GM19397 (cell line): ENCODE measurements around the gene NUP210.

Experiments used
- ATAC-seq: cut with Tn5 transposase; IDR thresholded peaks from one replicate; pipeline ENCODE4 v1.9.1; 2021; ENCODE audit warnings: mild to moderate bottlenecking, moderate library complexity; ENCODE audit not compliant: unreplicated experiment

NUP210 gene

DNA sequence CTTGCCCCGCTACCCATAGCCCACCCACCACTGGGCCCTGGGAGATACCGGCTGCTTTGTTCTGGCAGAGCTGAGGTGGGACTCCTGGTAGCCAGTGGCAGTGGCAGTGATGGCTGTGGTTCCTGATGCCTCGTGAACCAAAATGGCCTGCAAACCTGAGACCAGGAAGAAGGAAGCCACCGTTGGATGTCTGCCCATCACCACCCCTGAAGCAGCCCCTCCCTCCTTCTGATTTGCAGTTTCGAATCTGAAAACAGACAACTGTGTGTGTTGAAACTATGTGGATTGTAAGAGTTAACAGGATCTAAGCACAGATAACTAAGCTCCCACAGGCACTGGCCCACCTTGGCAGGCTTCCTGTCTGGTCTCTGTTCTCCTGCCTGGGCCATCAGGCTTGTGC lies 66.6 kb downstream of the NUP210 start:
- ATAC-seq, result no peak

GRCh38 chr3:13352621-13353131 lies 67.4 kb downstream of the NUP210 start:
- ATAC-seq, result no peak

DNA sequence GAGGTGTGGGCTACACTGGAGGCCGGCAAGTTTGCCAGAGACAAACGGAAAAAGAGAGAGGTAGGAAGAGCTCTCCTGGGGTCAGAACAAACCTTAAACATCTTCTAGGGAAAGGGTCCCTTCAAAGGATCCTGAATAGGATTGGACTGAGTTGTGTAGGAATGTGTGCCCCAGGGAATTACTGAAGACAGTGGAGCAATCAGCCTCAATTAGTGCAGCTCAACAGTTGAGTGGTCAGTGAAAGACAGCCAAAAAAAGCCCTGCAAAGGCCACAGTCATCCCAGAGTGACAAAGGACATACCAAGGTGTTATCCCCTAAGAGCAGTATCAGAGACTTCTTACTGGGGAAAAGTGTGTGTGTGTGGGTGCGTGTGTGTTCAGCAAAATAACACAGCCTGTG lies 70.3 kb downstream of the NUP210 start:
- ATAC-seq, result no peak

- no peak for ATAC-seq
These were observed 71.3 kb downstream of the NUP210 start for GRCh38 chr3:13348661-13349396.

DNA sequence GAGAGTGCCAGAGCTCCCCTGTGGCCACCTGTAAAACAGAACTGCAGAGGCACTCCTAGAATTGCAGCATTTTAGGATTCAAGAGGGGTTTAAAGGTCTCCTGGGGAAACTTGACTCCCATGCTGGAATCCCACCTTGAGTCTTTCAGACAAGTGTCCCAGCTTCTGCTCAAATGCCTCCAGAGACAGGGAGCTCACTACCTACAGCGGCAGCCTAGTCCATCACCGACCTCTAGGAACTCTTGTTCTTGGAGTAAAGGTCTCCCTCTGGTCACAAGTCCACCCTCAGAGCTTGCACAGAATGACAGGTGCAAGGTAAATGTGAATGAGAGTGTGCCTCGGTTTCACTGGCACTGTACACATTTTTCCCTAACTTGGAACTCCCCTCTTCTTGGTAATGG lies 72.0 kb downstream of the NUP210 start:
- ATAC-seq, result no peak

DNA sequence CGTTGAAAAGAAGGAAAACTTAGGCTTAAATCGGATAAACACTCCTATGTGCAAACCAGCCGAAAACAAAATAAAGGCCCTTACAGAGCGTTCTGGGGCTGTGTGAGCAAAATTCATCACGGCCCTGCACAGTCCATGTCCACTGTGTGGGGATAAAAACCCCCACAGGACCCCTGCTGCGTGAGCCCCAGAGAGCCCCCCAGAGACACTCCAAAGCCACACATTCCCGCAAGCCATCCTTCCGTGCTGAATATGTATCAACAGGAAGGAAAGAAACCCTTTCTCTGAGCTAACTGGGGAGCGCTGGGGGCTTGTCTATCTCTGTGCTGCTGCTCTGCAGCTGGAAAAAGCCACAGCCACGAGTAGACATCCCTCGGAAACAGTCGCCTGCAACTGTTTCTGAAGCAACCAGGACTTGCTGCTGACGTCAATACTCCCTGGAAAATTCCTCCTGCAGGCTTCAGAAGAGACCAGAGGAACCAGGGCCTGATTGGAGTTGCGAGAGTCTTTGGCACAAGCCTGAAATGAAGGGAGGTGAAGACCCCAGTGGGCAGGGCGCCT lies 72.7 kb downstream of the NUP210 start:
- ATAC-seq, result no peak

DNA sequence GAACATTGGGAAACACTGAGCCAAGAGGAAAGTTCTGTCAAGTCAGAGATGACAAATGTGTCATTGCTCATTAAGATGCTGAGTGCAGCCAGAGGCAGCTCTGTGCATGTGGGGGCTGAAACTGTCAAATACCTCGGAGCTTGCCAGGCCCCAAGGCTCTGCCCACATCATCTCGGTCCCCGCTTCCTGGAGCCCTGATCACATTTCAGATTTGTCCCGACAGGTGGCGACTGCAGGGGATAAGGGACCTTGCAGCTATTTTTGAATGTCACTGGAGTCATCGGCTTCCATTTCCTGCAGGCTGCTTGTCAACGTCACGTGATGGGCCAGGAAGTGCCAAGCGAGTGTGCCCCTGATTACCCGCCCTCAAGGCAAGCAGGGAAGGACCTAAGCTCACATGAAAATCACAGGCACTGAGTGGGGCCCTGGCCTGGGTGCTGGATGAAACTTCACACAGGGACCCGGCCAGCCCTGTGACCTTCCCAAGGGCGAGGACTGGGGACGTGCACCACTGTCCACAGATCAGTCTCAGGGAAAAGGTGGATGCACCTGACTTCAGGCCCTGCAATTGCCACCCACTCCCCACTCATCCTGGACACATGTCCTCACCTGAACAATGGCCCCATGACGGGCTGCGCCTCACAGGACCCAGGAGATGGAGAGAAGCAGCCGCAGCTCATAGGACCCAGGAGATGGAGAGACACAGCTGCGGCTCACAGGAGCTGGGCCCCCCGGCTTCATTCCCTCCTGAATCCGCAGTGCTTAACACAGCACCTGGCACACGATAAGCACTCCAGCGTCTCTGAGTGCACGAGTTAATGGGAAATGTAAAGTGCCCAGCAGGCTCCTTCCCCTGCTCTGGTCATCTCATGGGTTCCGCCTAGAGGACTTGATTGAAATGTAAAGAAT lies 73.4 kb downstream of the NUP210 start:
- ATAC-seq, result no peak

DNA sequence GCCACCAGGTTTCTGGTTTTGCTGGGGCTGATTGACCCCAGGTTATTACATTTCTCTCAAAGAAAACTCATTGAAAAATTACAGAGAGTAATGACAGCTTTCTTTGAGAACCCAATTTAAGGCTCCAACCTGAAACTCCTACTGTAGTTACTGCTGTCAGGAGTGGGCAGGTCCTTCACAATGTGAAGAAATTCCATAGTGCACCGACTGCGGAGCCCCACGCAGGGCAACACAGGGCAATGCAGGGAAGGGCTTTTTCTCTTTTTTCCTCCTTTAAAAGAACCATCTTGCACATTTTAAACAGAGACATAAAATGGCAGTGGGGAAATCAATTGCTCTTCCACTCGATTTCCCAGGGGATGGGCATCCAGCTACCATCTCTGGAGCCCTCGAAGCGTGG lies 74.3 kb downstream of the NUP210 start:
- no peak for ATAC-seq

DNA sequence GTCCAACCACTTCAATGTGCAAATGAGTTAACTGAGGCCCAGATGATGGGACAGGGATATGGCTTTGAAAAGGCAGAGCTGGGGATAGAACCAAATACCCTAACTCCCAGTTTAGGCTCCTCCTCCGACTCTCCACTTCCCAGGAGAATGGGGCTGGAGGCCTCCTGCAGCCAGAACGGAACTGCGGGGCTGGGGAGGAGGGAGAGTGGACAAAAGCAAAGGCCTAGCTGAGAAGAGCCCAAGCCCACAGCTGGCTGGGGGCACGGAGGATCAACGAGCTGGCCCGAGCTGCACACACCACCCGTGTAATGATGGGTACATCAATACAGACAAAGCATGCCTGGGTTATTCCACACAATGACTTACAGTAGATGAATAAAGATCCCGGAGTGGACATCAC lies 74.8 kb downstream of the NUP210 start:
- no peak for ATAC-seq

DNA sequence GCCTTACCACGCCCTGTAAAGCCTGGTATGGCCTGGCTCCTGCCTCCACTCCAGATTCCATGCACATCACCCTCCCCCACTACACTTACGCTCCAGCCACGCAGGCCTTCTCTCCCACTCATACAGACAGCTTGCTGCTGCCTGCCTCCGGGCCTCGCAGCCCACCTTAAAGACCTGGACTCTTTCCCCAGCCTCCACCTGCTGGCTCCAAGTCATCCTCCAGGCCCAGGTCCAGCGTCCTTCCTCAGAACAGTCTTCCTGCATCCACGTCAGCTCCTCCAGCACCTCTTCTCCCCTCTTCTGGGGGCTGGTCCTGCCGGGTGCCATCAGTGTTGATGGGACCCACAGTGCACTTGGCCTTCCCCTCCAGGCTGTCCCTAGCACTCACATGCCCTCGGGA lies 75.5 kb downstream of the NUP210 start:
- ATAC-seq, result no peak

GRCh38 chr3:13343601-13344000 lies 76.5 kb downstream of the NUP210 start:
- no peak for ATAC-seq

DNA sequence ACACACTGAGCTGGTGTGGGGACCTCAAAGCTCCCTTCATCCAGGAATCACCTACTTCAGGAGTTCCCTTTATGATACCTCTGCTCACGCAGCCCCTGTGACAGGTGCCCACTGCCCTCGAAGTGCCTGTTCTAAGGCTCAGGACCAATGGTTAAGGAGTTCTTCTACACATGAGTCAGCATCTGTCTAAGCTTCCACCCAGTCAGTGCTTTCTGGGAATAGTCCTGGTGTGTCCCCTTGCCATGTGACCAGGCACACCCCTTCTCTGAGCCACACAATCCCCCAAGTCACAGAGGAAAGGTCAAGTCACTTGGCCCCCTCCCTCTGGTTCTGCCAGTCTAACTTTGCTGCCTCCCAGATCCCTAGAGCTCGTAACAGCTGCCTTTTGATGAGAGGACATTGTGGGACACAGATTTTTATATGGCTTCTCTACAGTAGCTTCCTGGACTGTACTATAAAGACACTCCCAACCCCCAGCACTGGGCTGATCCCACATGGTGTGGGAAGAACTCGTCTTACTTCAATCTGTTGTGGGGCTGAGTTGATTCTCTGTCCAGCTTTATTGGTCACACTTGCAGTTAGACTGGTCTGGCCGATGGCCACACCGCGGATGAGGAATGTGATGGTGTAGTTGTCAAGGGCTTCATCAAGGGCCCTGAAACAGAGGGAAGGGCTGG lies 78.8 kb downstream of the NUP210 start:
- ATAC-seq, result no peak

- no peak for ATAC-seq
These were observed 80.3 kb downstream of the NUP210 start for GRCh38 chr3:13339833-13340232.

GRCh38 chr3:13338996-13339395 lies 81.1 kb downstream of the NUP210 start:
- ATAC-seq, result no peak

- ATAC-seq, result no peak
These were observed 81.9 kb downstream of the NUP210 start for GRCh38 chr3:13338231-13338630.

DNA sequence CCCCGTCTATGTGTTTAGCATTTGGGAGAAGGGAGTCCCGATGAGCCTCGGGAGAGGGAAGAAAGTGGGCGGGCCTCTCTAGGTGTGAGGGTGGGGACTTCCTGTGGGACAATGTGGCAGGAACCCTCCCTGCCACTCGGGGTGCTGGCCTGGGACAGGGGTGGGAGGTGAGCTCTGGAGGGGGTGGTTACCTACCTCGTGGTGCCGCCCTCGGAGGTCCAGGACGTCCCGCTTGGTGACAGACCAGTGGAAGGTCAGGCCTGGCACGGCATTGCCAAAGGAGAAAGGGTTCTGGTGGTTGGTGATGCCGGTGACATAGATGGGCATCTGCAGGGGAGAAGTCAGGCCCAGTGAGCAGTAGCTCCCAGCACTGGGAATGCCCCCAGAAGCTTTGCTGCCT lies 83.5 kb downstream of the NUP210 start:
- ATAC-seq, result no peak

DNA sequence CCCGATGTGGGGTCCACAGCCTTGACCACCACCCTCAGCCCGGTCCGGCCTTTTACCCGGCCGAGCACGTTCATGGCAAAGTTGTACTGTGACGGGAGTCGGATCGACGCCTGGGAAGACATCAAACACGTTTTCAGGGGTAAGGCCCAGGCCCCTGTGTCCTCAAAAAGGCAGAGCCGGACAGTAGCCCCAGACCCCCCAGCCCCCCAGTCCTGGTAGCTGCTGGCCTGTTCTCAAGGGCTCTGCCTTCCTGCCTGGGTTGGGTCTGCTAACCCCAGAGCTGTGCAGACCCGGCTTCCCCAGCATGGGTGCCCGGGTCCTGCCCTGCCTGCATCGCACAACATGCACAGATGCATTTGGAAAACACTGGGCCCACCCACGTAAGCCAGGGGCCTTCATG lies 84.6 kb downstream of the NUP210 start:
- ATAC-seq, result no peak

DNA sequence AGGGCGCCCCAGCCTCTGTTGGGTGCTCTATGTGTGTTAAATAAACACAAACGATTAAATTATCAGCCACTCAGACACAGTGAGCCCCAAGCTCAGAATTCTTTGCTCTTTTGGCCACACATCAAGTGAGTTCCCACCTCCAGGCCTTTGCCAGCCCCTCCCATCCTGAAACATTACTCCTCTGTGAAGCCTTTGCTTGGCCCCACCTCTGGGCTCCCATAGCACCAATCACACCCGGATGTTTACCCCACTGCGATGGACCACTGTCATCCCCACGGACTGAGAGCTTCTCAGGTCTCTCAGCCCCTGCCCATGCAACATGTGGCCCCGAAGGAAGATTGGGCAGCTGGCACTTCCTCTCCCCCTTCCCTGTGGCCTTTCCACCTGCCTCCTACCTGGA lies 85.1 kb downstream of the NUP210 start:
- ATAC-seq, result no peak

- no peak for ATAC-seq
These were observed 86.8 kb downstream of the NUP210 start for GRCh38 chr3:13333236-13333897.

- ATAC-seq, result no peak
These were observed 87.4 kb downstream of the NUP210 start for GRCh38 chr3:13332740-13333139.

- ATAC-seq, result peak; percentile 95
These were observed 88.0 kb downstream of the NUP210 start for GRCh38 chr3:13332158-13332557.
